ENCODE results near the gene TARS2. TPM values are rescaled to one million over a fixed set of nuclear protein-coding genes. Genes with fewer than 3 reads are reported as not detected.
A peak's percentile ranks its signal among the peaks of the same experiment; 100 is the strongest.

The TARS2 gene
- total RNA-seq, 2 donors from 2014 or later: 17.4 to 30.2 TPM

- H3K36me3 ChIP-seq: no peaks in the 10 kb centered on the region
- no peaks in the 10 kb centered on the region for H3K27me3 ChIP-seq (replicated peaks; ENCODE audit: insufficient read depth)
- H3K4me3 ChIP-seq: no peak overlapping the region
- DNase-seq (ENCODE audit: low spot score): no peak
- intact Hi-C loops (cut with DNase I): no loop called here
- no peaks in the 10 kb centered on the region for H3K4me1 ChIP-seq (replicated peaks)
- TF ChIP-seq, protein P1, sequence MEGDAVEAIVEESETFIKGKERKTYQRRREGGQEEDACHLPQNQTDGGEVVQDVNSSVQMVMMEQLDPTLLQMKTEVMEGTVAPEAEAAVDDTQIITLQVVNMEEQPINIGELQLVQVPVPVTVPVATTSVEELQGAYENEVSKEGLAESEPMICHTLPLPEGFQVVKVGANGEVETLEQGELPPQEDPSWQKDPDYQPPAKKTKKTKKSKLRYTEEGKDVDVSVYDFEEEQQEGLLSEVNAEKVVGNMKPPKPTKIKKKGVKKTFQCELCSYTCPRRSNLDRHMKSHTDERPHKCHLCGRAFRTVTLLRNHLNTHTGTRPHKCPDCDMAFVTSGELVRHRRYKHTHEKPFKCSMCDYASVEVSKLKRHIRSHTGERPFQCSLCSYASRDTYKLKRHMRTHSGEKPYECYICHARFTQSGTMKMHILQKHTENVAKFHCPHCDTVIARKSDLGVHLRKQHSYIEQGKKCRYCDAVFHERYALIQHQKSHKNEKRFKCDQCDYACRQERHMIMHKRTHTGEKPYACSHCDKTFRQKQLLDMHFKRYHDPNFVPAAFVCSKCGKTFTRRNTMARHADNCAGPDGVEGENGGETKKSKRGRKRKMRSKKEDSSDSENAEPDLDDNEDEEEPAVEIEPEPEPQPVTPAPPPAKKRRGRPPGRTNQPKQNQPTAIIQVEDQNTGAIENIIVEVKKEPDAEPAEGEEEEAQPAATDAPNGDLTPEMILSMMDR (IDR thresholded peaks at IDR 0.05): no peak
- TF ChIP-seq POLR2A (IDR thresholded peaks at IDR 0.05): no peak
- TF ChIP-seq POLR2AphosphoS5 (IDR thresholded peaks at IDR 0.05): no peak
- 83% methylated on average over 3 of the region's 3 CpGs for WGBS
- no peaks in the 10 kb centered on the region for H3K9me3 ChIP-seq
- H3K27ac ChIP-seq: no peak overlapping the region
Observed at GRCh38 chr1:150525348-150525747, 38.1 kb downstream of the TARS2 start.

GRCh38 chr1:150528196-150528595 is 41.0 kb downstream of the TARS2 start:
- Histone ChIP-seq H3K9me3 (no peaks in the 10 kb centered on the region), H3K4me3 (no peak overlapping the region), H3K36me3 (no peaks in the 10 kb centered on the region), H3K27me3 (replicated peaks; ENCODE audit: insufficient read depth) (no peaks in the 10 kb centered on the region), H3K4me1 (replicated peaks) (no peaks in the 10 kb centered on the region), H3K27ac (no peak overlapping the region)
- DNase-seq (ENCODE audit: low spot score): no peak
- intact Hi-C loops (cut with DNase I): no loop called here
- TF ChIP-seq POLR2A (IDR thresholded peaks at IDR 0.05) (no peak), POLR2AphosphoS5 (IDR thresholded peaks at IDR 0.05) (no peak)
- TF ChIP-seq, protein P1 (IDR thresholded peaks at IDR 0.05): no peak
- WGBS: 84% methylated on average over 1 of the region's 1 CpG

DNA sequence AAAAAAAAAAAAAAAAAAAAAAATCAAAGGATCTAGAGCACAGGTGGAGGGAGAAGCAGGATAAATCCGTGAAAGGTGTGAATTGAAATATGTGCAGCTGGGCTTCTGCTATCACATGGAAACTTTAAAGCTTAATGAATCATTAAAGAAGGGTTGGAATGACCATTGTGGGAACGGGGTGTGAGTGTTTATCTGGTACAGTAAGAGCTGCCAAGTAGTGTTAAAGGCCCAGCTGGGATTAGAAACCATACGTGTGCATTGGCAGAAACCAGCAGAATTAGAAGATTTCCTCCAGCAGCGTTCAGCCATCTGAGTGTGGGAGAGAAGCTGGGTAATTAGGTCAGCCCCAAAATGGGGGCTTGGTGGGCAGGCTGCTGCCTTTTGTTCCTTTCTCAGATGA is 41.8 kb downstream of the TARS2 start:
- Histone ChIP-seq H3K4me1 (replicated peaks) (no peaks in the 10 kb centered on the region), H3K27me3 (replicated peaks; ENCODE audit: insufficient read depth) (no peaks in the 10 kb centered on the region), H3K36me3 (no peaks in the 10 kb centered on the region), H3K4me3 (no peak overlapping the region), H3K27ac (peak overlapping the region in 1 of 2 donors; percentile 27), H3K9me3 (no peaks in the 10 kb centered on the region)
- no peak for DNase-seq (ENCODE audit: low spot score)
- intact Hi-C loops (cut with DNase I): no loop called here
- TF ChIP-seq POLR2AphosphoS5 (IDR thresholded peaks at IDR 0.05): peak; percentile 15
- no peak for TF ChIP-seq POLR2A (IDR thresholded peaks at IDR 0.05)
- 16% methylated on average over 4 of the region's 4 CpGs for WGBS

DNA sequence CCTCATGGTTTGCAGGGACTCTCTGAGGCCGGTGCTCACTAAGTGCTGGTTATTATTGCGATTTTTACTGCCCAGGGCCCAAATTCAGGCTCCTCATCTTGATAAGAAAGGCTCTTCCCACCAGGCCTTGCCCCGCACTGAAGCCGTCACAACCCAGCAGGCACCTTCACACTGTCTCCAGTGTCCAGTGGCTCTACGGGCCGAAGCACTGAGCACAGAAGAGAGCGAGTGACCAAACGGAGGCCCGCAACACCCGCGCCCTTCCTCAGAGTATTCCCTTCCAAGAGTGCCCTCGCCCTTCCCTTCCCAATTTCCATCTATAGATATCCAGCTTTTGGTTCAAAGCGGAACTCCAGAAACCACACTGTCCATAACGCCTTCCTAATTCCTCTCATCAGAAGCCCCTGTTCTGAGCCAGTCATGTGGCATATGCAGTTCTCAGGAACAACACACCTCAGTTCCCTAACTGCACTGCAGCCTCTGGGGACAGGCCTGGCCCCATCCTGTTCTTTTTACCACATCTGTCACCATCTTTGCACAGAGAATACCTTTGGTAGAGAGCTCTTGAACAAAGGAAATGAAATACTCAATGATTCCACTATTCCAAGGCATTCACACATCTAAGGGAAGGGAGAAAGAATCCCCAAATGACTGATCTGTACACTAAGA is 43.4 kb downstream of the TARS2 start:
- intact Hi-C loops (cut with DNase I): loop anchor here (5.0 kb wide), 2 partner anchors 43 to 58 kb away; partner anchors contain the start of gene TARS2
- WGBS: 95% methylated on average over 14 of the region's 14 CpGs
- Histone ChIP-seq H3K27ac (no peak overlapping the region), H3K4me1 (replicated peaks) (no peaks in the 10 kb centered on the region), H3K27me3 (replicated peaks; ENCODE audit: insufficient read depth) (no peaks in the 10 kb centered on the region), H3K36me3 (no peaks in the 10 kb centered on the region), H3K9me3 (no peaks in the 10 kb centered on the region), H3K4me3 (no peak overlapping the region)
- TF ChIP-seq, protein P1 (IDR thresholded peaks at IDR 0.05): no peak
- TF ChIP-seq POLR2AphosphoS5 (IDR thresholded peaks at IDR 0.05): no peak
- TF ChIP-seq POLR2A (IDR thresholded peaks at IDR 0.05): no peak
- no peak for DNase-seq (ENCODE audit: low spot score)

DNA sequence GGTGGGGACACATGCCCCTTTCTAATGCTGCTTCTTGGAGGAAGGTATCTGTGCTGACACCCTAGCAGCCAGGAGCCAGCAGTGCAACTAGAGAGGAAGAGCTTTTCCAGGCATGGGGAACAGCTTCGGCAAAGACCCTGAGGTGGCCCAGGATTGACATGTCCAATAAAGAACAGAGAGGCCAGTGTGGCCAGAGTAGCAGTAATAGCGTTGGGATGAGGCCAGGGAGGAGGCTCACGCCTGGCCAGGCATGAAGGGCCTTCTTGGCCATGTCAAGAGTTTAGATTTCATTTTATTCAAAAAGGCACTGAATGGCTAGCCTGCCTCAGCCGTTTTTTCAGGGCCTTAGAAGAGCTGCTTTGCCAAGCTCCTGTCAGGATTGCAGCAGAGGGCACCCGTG is 45.6 kb downstream of the TARS2 start:
- Histone ChIP-seq H3K27ac (peak overlapping the region in 1 of 2 donors; percentile 23), H3K9me3 (no peaks in the 10 kb centered on the region), H3K36me3 (no peaks in the 10 kb centered on the region), H3K4me1 (replicated peaks) (no peaks in the 10 kb centered on the region), H3K27me3 (replicated peaks; ENCODE audit: insufficient read depth) (no peaks in the 10 kb centered on the region), H3K4me3 (no peak overlapping the region)
- no peak for DNase-seq (ENCODE audit: low spot score)
- intact Hi-C loops (cut with DNase I): loop anchor here (5.0 kb wide), 2 partner anchors 46 to 61 kb away; partner anchors contain the start of gene TARS2
- TF ChIP-seq POLR2A (IDR thresholded peaks at IDR 0.05): no peak
- TF ChIP-seq, protein P1 (IDR thresholded peaks at IDR 0.05): peak in 1 of 4 experiments; percentile 8
- WGBS: 37% methylated on average over 5 of the region's 5 CpGs
